GM18526 (cell line): ENCODE results near the gene RNF151.

Experiments used
- POLR2A ChIP-seq: IDR thresholded peaks from 3 replicates; pipeline ENCODE4 v1.6.1; 2011; ENCODE audit not compliant: insufficient read length; ENCODE audit errors: extremely low read depth

Gene RNF151

DNA sequence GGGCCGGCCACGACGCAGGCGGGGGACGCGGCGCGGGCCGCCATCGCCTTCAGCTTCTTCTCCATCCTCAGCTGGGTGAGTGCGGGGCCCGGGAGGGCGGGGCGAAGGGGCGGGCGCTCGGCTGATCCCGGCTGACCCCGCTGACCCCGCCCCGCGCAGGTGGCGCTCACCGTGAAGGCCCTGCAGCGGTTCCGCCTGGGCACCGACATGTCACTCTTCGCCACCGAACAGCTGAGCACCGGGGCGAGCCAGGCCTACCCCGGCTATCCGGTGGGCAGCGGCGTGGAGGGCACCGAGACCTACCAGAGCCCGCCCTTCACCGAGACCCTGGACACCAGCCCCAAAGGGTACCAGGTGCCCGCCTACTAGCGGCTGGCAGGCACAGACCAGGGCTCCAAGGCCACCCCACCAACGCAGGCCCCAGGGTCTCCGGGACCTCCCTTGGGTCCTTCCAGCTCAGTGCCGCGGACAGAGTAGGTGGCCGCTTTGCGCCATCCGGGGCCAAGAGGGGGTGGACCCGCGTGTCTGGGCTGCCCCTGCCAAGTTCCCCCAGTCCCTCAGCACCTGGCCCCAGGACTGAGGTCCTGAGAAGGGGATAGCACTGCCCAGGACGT lies 26.2 kb downstream of the RNF151 start:
- no peak for TF ChIP-seq POLR2A

DNA sequence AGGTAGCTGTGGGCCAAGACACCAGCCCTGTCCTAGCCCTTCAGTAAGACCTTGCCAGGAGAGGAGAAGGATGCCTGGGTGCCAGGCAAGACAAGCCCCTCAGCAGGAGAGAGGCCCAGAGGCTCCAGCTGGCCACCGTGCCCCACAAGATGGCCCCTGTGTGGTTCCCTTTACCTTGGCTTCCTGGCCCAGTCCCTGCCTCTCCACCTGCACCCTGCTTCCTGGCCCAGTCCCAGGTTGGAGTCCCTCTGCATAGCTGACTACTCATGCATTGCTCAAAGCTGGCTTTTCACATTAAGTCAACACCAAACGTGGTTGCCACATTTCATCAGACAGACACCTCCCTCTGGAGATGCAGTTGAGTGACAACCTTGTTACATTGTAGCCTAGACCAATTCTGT lies 27.1 kb downstream of the RNF151 start:
- TF ChIP-seq POLR2A = no peak

DNA sequence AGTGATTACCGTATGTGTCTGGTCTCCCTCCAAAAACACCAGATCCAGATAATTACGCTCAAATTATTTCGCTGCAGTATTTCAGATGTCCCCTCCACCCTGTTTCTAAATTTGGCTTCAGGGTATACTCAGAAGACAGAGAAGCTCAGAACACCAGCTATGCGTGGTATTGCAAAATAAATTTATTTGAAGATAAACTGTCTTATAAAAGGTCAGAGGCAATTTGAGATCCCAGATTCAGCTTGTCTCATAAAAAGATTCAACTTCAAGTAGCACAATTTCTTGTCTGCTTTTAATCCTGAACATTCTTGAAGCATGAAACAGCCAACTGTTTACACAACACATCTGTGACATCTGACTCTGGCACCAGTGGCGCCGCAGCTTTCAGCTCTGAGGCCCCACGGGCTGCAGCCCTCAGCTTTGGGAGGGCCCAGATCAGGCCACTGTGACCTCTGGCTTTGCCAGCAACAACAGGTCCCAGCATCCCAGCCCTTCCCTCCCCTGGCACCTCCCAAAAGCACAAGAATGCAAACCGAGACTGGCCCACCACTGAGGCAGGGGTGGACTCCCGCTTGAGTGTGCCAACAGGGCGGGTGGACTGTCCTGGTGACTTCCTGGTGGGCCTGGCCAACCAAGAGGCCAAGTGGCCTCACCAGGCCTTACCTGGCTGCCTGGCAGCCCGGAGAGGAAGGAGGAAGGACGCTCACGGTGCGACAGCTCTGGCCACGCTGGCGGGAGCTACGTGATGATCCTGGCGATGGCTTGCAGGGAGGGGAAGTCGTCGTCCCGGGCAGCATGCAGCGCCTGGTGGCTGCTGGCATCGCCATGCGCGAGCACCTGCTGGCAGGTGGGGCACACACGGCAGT lies 31.1 kb downstream of the RNF151 start:
- TF ChIP-seq POLR2A = no peak

GRCh38 chr16:1998360-1998835 lies 31.7 kb downstream of the RNF151 start:
- TF ChIP-seq POLR2A = no peak

DNA sequence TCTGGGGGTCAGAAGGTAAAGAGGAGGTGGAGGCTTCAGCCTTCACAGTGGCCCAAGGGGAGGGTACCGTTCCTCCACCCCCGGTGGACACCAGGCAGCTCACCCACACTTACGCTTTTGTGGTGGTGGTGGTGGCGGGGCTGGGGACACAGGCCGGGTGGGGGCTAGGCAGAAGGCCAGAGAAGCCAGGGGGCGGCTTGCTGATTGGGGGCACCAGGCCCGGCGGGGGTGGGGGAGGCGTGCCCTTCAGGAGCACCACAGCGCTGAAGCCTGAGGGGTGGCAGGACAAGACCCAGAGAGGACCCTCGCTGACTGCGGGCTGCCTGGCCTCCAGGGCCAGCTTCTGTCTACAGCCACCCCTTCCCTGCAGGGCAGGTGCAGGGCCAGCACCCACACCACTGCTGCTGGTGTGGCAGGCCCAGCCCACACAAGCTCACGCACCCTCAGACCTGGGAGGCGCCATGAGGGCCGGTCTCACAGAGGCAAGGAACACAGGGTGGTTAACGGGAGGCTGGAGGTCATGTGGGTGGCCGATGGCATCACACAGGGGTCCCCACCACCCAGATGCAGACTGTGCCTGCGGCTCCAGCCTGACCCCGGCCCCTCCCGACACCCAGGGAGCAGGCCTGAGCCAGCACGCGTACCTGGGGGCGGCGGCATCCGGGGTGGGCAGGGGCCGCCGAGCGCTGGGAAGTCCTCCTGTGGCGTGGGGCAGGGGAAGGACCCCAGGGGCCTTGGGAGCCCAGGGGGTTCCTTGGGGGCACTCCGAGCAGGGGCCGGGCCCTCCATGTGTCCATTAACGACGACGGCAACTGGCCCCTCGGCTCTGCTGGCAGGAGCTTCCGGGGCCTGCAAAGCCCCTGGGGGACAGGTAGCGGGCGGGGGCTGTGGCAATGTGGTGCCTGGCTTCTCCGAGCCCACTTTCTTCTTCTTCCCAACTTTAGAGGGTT lies 32.5 kb downstream of the RNF151 start:
- no peak for TF ChIP-seq POLR2A

GRCh38 chr16:1999866-2000514 lies 33.3 kb downstream of the RNF151 start:
- TF ChIP-seq POLR2A = no peak

DNA sequence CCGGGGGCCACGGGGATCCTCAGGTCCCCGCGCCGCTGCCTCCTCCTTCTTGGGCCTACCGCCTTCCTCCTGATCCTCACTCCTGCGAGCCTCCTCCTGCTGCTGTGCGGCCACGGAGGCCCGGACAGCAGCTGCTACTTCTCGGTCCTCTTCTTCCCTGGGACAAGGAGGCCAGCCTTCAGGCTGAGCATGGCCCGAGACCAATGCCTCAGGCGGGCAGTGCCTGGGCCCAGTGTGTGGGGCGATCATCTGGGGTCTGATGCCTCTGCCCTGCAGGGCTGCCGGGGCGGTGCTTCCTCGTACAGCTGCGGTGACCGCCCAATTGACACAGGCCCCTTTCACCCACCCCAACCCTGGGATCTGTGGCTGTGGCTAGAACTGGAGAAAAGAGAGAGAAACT lies 34.4 kb downstream of the RNF151 start:
- no peak for TF ChIP-seq POLR2A

- no peak for TF ChIP-seq POLR2A
Observed at GRCh38 chr16:2001456-2002355, 35.0 kb downstream of the RNF151 start.

GRCh38 chr16:2002406-2003230 lies 36.0 kb downstream of the RNF151 start:
- no peak for TF ChIP-seq POLR2A

- TF ChIP-seq POLR2A = no peak
Observed at GRCh38 chr16:2003231-2003826, 36.7 kb downstream of the RNF151 start.

DNA sequence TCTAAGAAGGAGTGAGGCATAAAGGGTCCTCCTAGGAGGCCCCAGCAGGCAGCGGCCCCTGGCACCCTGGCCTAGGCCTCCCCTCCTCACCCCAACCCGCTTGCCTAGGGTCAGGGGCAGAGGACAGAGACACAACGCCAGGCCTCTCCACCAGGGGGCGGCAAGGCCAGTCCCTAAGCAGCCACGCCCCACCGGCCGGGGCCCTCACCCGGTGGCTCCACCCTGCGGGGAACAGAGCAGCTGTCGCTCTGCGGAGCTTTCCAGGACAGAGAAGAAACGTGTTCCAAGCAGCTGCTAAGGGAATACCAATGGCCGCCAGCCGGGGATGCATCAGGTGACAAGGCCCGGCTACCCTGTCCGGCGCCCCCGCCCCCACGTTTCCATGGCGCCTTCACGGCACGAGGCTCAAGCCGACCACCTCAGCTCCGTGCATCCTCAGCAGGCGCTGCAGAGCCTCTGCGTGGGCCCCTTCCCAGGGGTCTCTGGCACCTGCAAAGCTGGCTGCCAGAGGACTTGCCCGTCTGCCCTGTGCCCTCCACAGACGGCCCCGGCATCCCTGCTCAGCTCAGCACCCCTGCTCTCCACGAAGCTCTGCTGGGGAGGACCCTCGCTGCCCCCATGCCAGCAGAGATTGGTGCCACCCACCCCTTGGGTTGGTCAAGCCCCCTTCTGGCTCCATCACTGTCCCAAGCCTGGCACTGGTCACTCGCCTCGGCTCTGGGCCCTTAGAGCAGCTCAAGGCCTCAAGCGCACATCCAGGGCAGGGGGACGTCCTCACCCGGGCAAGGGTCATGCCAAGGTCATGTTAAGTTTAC lies 37.4 kb downstream of the RNF151 start:
- TF ChIP-seq POLR2A = no peak
